Kidney (tissue), 14 donors: Measurements from ENCODE around the gene PACS1. TPM values are rescaled to one million over a fixed set of nuclear protein-coding genes. Genes with fewer than 3 reads are reported as not detected.

Source experiments
- DNase-seq, 5 donors: peaks; one replicate each; pipeline ENCODE4 v3.0.0-alpha.2; 2013 to 2020
- FAIRE-seq: peaks from 2 replicates; lab custom pipeline; 2012; peaks lifted over from hg19 to GRCh38; lab: Jason Lieb, UNC
- H3K27ac ChIP-seq, 2 donors: one replicate each; pipeline ENCODE4 v1.7.0; 2013; ENCODE audit warnings: low read depth in 2 of 2, low read length in 2 of 2, inconsistent platforms in 1 of 2
- H3K27me3 ChIP-seq: one replicate; pipeline ENCODE4 v1.7.1; 2013; ENCODE audit warnings: low read length, inconsistent platforms; ENCODE audit not compliant: control insufficient read depth, insufficient read depth
- H3K36me3 ChIP-seq, 3 donors: one replicate each; pipeline versions ENCODE4 v1.7.0 to v1.7.1; 2013; ENCODE audit warnings: low read length in 3 of 3, control low read depth in 1 of 3, inconsistent platforms in 1 of 3; ENCODE audit not compliant: insufficient read depth in 3 of 3, control insufficient read depth in 2 of 3
- H3K4me1 ChIP-seq, 3 donors: one replicate each; pipeline versions ENCODE4 v1.7.0 to v1.7.1; 2013; ENCODE audit warnings: low read length in 3 of 3, inconsistent platforms in 1 of 3, low read depth in 1 of 3; ENCODE audit not compliant: control insufficient read depth in 2 of 3, insufficient read depth in 2 of 3
- H3K4me3 ChIP-seq, 3 donors: one replicate each; pipeline versions ENCODE4 v1.7.0 to v1.8.1; 2013; ENCODE audit warnings: low read length in 3 of 3, control low read depth in 1 of 3, inconsistent platforms in 1 of 3
- H3K9ac ChIP-seq, 3 donors: one replicate each; pipeline versions ENCODE4 v1.7.0 to v1.7.1; 2013; ENCODE audit warnings: low read length in 3 of 3, control low read depth in 1 of 3, inconsistent platforms in 1 of 3
- H3K9me3 ChIP-seq, 3 donors: one replicate each; pipeline versions ENCODE4 v1.7.0 to v1.7.1; 2013; ENCODE audit warnings: low read length in 3 of 3, control low read depth in 1 of 3, inconsistent platforms in 1 of 3; ENCODE audit not compliant: control insufficient read depth in 2 of 3, insufficient read depth in 1 of 3
- intact Hi-C: fragments of 100-400 bp; cut with DNase I; formaldehyde crosslinking; loops from one replicate; pipeline ENCODE4 v1.11.1; 2022
- polyA plus RNA-seq: library from polyadenylated mRNA; stranded (reverse); fragments of 350-450 nt; fragmentation: Illumina TruSeq; extraction: RNeasy Lipid Tissue Mini Kit (QIAGEN cat#74804); gene quantifications from one replicate; pipeline ENCODE4 v1.2.3, GENCODE V29; 2014; ENCODE audit warnings: low read depth, low replicate concordance; ENCODE audit not compliant: insufficient read depth
- total RNA-seq: library from RNA; stranded (reverse); fragmentation: NEBNext Ultra II Directional; extraction: Animal tissue kit (Norgen Biotek cat#: 25700); gene quantifications from one replicate; pipeline ENCODE4 v1.2.1, GENCODE V29; 2021
- TF ChIP-seq, protein P1 (sequence below): IDR thresholded peaks from 3 replicates; pipeline ENCODE4 v1.5.1; 2012; ENCODE audit warnings: mild to moderate bottlenecking, moderate library complexity, borderline replicate concordance; ENCODE audit not compliant: insufficient read depth; ENCODE audit errors: extremely low read depth
- donor health status: control.
- donor health status: control.
- donor health status: control.
- donor health status: control.
- donor health status: control.
- donor health status: DM: yes; HTN: yes; CAD: no.
- donor health status: Normal renal cell carcinoma (clear cell type).

PACS1 gene
- total and polyA plus RNA-seq, 2 donors from 2014 or later = 23.7 to 91.8 TPM

DNA sequence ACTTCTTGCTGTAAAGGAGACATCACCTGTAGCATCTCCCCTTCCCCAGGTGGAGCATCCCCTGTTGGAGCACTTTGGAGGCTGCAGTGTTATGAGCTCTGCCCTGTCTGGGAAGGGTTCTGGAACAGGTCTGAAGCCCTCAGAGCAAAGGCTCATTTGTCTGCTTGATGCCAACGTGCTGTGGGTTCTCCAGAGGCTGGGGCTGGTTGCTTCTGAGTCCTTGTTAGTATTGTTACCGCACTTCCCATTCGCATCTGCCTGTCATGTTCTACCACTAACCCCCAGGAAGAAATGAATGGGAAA is 73.1 kb downstream of the PACS1 start:
- no peaks in the 10 kb centered on the region for H3K4me1 ChIP-seq
- no peaks in the 10 kb centered on the region for H3K9me3 ChIP-seq
- no peak for DNase-seq
- intact Hi-C loops = no loop called here
- H3K27ac ChIP-seq = no peak overlapping the region
- TF ChIP-seq, protein P1, sequence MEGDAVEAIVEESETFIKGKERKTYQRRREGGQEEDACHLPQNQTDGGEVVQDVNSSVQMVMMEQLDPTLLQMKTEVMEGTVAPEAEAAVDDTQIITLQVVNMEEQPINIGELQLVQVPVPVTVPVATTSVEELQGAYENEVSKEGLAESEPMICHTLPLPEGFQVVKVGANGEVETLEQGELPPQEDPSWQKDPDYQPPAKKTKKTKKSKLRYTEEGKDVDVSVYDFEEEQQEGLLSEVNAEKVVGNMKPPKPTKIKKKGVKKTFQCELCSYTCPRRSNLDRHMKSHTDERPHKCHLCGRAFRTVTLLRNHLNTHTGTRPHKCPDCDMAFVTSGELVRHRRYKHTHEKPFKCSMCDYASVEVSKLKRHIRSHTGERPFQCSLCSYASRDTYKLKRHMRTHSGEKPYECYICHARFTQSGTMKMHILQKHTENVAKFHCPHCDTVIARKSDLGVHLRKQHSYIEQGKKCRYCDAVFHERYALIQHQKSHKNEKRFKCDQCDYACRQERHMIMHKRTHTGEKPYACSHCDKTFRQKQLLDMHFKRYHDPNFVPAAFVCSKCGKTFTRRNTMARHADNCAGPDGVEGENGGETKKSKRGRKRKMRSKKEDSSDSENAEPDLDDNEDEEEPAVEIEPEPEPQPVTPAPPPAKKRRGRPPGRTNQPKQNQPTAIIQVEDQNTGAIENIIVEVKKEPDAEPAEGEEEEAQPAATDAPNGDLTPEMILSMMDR = no peak
- H3K36me3 ChIP-seq = no peaks in the 10 kb centered on the region
- FAIRE-seq = no peak
- no peak overlapping the region for H3K4me3 ChIP-seq
- no peaks in the 10 kb centered on the region for H3K27me3 ChIP-seq
- no peak overlapping the region for H3K9ac ChIP-seq

GRCh38 chr11:66143996-66144678 is 74.1 kb downstream of the PACS1 start:
- H3K9me3 ChIP-seq = no peaks in the 10 kb centered on the region
- DNase-seq (no peak), FAIRE-seq (no peak)
- no peak overlapping the region for H3K9ac ChIP-seq
- H3K27me3 ChIP-seq = no peaks in the 10 kb centered on the region
- intact Hi-C loops = no loop called here
- H3K36me3 ChIP-seq = no peaks in the 10 kb centered on the region
- TF ChIP-seq, protein P1 = no peak
- no peak overlapping the region for H3K27ac ChIP-seq
- H3K4me1 ChIP-seq = no peaks in the 10 kb centered on the region
- no peak overlapping the region for H3K4me3 ChIP-seq

GRCh38 chr11:66146074-66146473 is 76.0 kb downstream of the PACS1 start:
- intact Hi-C loops = no loop called here
- H3K9me3 ChIP-seq = no peaks in the 10 kb centered on the region
- no peak for FAIRE-seq
- no peaks in the 10 kb centered on the region for H3K36me3 ChIP-seq
- H3K27ac ChIP-seq = no peak overlapping the region
- H3K9ac ChIP-seq = no peak overlapping the region
- TF ChIP-seq, protein P1 = no peak
- H3K4me1 ChIP-seq = no peaks in the 10 kb centered on the region
- no peak overlapping the region for H3K4me3 ChIP-seq
- no peak for DNase-seq
- H3K27me3 ChIP-seq = no peaks in the 10 kb centered on the region

GRCh38 chr11:66146940-66147339 is 76.9 kb downstream of the PACS1 start:
- intact Hi-C loops = no loop called here
- Histone ChIP-seq H3K27ac (no peak overlapping the region), H3K27me3 (no peaks in the 10 kb centered on the region), H3K36me3 (no peaks in the 10 kb centered on the region), H3K9ac (no peak overlapping the region), H3K9me3 (no peaks in the 10 kb centered on the region), H3K4me1 (no peaks in the 10 kb centered on the region), H3K4me3 (no peak overlapping the region)
- FAIRE-seq = no peak
- TF ChIP-seq, protein P1 = no peak
- no peak for DNase-seq
